ENCODE data around the gene PLCH2. TPM values are rescaled to one million over a fixed set of nuclear protein-coding genes. Genes with fewer than 3 reads are reported as not detected.
A peak's percentile ranks its signal among the peaks of the same experiment; 100 is the strongest.

Gene PLCH2
- total RNA-seq, 2 donors from 2014 or later: 13.9 to 26.3 TPM

DNA sequence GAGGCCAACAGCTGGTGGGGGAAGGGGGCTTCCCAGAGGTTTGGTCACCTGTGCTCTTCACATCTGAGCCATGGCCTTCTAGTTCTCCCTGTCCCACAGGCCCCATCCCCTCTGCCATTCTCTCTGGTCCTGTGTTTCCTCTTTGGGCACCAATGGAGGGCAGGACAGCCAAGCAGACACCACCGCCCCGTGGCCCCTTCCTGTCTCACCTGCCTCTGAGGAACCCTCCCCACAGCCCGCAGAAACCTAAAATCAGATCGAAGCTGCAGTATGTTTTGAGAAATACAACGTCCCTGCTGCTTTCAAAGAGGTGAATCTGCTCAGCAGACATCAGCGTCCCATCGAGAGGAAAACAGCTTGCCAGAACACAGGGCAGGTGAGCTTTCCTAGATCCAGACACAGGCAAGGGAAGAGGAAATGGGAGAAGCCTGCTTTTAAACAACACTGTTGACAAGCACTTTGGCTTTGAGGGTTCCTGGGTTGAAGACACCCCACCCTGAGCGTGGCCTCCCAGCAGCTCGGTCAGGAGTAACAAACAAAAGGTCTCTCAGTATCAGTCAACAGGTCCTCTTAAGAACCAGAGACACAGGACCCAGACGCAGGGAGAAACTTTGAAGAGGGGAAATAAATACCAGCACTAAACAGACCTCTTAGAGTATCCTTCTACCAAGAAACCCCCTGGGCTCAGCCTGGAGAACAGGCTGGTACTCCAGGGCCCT lies 48.0 kb downstream of the PLCH2 start:
- no peaks in the 10 kb centered on the region for H3K27me3 Mint-ChIP-seq (ENCODE audit: low read depth)
- DNase-seq (peak; percentile 72 to 75), ATAC-seq (replicated peaks in 1 of 2) (peak; percentile 15 to 20)
- peaks cover 49% of the 10 kb centered on the region for H3K4me1 Mint-ChIP-seq (ENCODE audit: low read depth)
- H3K36me3 Mint-ChIP-seq (ENCODE audit: insufficient read depth in 2 of 2): peaks cover 1 to 7% of the 10 kb centered on the region in 2 donors
- H3K27ac Mint-ChIP-seq: peak overlapping the region; percentile 74
- H3K9me3 Mint-ChIP-seq: no peaks in the 10 kb centered on the region
- H3K4me3 Mint-ChIP-seq: peak overlapping the region; percentile 81 to 94

DNA sequence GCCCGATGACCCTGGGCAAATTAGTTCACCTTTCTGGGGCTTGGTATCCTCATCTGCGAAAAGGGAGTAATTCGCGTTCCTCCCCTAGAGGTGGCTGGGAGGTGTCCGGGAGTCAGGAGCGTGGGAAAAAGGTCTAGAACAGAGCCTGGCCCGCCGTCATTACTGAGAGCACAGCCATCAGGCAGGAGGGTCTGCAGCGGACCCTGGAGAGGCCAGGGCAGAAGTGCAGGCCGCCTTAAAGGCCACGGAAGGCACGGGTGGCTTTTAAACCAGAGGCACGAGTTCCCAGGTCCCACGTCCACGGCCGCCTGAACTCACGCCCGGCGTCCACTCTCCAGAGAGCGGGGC lies 49.5 kb downstream of the PLCH2 start:
- peak overlapping the region; percentile 81 to 94 for H3K4me3 Mint-ChIP-seq
- no peak for DNase-seq
- no peaks in the 10 kb centered on the region for H3K9me3 Mint-ChIP-seq
- H3K27ac Mint-ChIP-seq: peak overlapping the region; percentile 74
- peaks cover 0 to 6% of the 10 kb centered on the region in 2 donors for H3K36me3 Mint-ChIP-seq (ENCODE audit: insufficient read depth in 2 of 2)
- H3K4me1 Mint-ChIP-seq (ENCODE audit: low read depth): peaks cover 49% of the 10 kb centered on the region
- ATAC-seq (replicated peaks in 1 of 2): no peak
- H3K27me3 Mint-ChIP-seq (ENCODE audit: low read depth): no peaks in the 10 kb centered on the region

DNA sequence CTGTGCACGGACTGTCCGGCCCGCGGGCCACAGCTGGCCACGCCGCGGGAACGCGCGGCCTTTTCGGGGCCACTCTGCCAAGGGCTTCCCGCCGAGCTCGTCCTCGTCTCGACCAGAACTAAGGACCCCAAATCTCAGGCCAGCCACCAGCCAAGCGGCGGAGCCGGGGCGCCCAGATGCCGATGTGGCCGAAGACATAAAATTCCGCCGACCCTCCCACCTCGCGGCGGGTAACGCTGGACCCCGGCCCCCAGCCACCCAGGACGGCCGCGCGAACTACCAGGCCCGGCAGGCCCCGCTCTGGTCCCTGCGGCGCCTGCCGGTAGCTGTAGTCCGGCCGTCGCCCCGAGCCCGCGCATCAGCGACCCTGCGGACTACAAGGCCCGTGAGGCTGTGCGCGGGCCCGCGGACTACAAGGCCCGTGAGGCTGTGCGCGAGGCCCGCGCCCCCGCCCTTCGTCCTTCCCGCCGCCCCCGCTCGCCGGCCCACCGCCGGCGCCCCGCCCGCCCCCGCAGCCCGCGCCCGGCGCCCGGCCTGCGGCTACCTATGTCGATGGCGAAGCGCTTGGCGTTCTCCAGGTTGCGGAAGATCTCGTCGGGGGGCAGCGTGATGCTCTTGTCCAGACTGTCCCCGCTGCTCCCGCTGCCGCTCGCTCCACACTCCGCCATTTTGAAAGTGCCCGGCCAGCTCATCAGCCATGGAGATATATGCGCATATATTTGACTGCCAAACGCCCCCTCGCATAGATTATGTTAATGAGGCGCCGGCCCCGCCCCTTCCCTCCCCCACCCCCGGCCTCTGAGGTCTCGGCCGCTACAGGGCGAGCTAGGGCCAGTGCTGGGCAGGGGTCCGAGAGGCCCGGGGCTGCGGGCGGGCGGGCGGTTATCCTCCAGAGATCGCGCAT lies 50.1 kb downstream of the PLCH2 start, which contains the start of gene PANK4:
Gene PANK4, minus strand, starts transcription at position 677 of the 904 bp plus-strand sequence. Its CDS starts 9 bp downstream, at position 668.
- DNase-seq (peak; percentile 91 to 93), ATAC-seq (replicated peaks in 1 of 2) (peak; percentile 84 to 85)
- Mint-ChIP-seq H3K9me3 (no peaks in the 10 kb centered on the region), H3K27ac (peak within 1 kb of the TSS; percentile 85), H3K4me1 (ENCODE audit: low read depth) (peaks cover 49% of the 10 kb centered on the region), H3K4me3 (peak within 1 kb of the TSS; percentile 81 to 94), H3K27me3 (ENCODE audit: low read depth) (no peaks in the 10 kb centered on the region), H3K36me3 (ENCODE audit: insufficient read depth in 2 of 2) (peaks cover 0 to 3% of the 10 kb centered on the region in 2 donors)

DNA sequence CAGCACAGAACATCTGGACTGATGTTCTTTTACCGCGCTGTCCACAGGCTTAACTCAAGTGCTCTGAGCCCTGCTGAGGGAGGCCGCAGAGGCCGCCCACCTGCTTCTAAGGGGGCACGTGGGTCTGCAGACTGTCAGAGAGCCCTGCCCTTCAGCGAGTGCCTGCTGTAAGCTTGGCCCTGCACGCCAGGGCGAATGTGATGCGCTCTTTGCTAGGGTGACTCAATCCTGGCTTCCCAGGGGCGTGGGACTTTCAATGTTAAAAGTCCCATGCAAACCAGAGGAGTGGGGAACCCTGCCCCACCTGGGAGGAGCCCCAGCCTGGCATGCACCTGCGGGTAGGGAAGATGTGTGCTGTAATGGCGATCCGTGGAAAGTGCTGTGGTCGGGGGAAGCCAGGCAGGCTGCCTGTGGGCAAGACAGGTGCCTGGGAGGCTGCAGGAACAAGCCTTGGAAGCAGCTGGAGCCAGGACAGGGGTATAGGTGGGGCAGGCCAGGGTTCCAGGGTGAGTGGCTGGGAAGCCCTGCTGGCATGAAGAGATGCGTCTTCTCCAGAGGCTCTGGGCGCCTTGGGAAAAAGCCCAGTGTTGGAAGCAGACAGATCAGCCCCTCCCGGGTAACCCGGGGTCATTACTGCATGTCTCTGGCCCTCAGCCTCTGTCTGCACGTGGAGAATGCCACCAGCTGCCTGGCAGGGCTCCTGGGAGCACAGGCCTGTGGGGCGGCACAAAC lies 50.9 kb downstream of the PLCH2 start:
- no peak overlapping the region for H3K27ac Mint-ChIP-seq
- no peaks in the 10 kb centered on the region for H3K27me3 Mint-ChIP-seq (ENCODE audit: low read depth)
- DNase-seq (peak; percentile 78 to 87), ATAC-seq (replicated peaks in 1 of 2) (peak; percentile 61 to 64)
- peak overlapping the region; percentile 43 to 64 for H3K4me3 Mint-ChIP-seq
- H3K9me3 Mint-ChIP-seq: no peaks in the 10 kb centered on the region
- peaks cover 0 to 3% of the 10 kb centered on the region in 2 donors for H3K36me3 Mint-ChIP-seq (ENCODE audit: insufficient read depth in 2 of 2)
- H3K4me1 Mint-ChIP-seq (ENCODE audit: low read depth): peaks cover 49% of the 10 kb centered on the region

DNA sequence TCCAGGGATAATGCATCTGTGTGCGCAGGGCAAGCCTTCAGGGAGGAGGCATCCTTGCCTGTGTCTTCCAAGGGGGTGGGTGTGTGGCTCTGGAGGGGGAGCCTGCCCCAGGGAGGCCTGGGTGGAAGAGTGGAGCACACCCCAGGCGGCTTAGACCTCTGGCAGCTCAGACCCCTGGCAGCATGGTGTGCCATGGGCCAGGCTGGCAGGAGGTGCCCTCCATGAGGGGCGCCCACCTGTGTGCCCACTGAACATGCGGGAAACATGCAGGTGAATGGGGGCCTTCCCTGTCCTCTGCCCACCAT lies 51.4 kb downstream of the PLCH2 start:
- no peaks in the 10 kb centered on the region for H3K27me3 Mint-ChIP-seq (ENCODE audit: low read depth)
- H3K4me1 Mint-ChIP-seq (ENCODE audit: low read depth): peaks cover 44% of the 10 kb centered on the region
- H3K9me3 Mint-ChIP-seq: no peaks in the 10 kb centered on the region
- H3K36me3 Mint-ChIP-seq (ENCODE audit: insufficient read depth in 2 of 2): peaks cover 0 to 3% of the 10 kb centered on the region in 2 donors
- no peak for DNase-seq
- no peak overlapping the region for H3K27ac Mint-ChIP-seq
- peak overlapping the region in 1 of 2 donors; percentile 64 for H3K4me3 Mint-ChIP-seq
- no peak for ATAC-seq (replicated peaks in 1 of 2)

DNA sequence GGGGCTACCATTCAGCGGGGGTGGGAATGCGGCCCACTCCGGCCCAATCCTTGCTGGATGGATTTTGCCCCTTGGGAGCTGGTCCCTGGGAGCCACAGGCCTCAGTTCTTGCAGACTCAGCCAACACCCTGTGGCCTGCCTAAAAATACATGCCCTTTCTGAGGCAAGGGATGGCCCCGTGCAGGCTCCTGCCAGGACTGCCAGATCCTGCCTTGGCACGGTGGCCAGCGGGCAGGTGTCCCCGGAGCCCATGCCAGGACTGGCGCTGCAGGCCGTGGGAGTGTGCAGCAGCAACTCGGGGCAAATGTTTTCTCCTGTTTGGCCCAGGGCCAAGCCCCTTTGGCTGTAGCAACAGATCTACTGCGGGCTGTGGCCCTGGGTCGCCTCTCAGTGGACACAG lies 51.9 kb downstream of the PLCH2 start:
- no peak overlapping the region for H3K4me3 Mint-ChIP-seq
- H3K9me3 Mint-ChIP-seq: no peaks in the 10 kb centered on the region
- no peak overlapping the region for H3K27ac Mint-ChIP-seq
- DNase-seq (no peak), ATAC-seq (replicated peaks in 1 of 2) (no peak)
- peaks cover 39% of the 10 kb centered on the region for H3K4me1 Mint-ChIP-seq (ENCODE audit: low read depth)
- no peaks in the 10 kb centered on the region for H3K27me3 Mint-ChIP-seq (ENCODE audit: low read depth)
- H3K36me3 Mint-ChIP-seq (ENCODE audit: insufficient read depth in 2 of 2): no peaks in the 10 kb centered on the region

DNA sequence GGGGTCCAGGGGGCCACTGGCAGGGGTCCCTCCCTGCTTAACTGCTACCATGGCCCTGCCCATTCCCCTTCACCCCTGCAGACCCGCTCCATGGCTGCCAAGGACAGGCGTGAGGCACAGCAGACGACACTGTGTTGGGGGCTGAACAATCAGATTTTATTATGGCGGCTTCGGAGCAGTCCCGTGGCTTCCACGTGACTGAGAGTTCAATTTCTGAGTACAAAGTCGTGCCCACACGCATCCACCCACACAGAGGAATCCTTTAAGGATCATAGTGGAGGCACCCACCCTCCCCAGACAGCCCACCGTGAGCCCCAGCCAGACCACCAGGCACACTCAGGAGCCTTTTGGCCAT lies 52.5 kb downstream of the PLCH2 start:
- H3K4me1 Mint-ChIP-seq (ENCODE audit: low read depth): peaks cover 33% of the 10 kb centered on the region
- no peaks in the 10 kb centered on the region for H3K27me3 Mint-ChIP-seq (ENCODE audit: low read depth)
- H3K4me3 Mint-ChIP-seq: peak overlapping the region; percentile 84 to 89
- ATAC-seq (replicated peaks in 1 of 2) (no peak), DNase-seq (no peak)
- H3K27ac Mint-ChIP-seq: no peak overlapping the region
- no peaks in the 10 kb centered on the region for H3K9me3 Mint-ChIP-seq
- no peaks in the 10 kb centered on the region for H3K36me3 Mint-ChIP-seq (ENCODE audit: insufficient read depth in 2 of 2)

DNA sequence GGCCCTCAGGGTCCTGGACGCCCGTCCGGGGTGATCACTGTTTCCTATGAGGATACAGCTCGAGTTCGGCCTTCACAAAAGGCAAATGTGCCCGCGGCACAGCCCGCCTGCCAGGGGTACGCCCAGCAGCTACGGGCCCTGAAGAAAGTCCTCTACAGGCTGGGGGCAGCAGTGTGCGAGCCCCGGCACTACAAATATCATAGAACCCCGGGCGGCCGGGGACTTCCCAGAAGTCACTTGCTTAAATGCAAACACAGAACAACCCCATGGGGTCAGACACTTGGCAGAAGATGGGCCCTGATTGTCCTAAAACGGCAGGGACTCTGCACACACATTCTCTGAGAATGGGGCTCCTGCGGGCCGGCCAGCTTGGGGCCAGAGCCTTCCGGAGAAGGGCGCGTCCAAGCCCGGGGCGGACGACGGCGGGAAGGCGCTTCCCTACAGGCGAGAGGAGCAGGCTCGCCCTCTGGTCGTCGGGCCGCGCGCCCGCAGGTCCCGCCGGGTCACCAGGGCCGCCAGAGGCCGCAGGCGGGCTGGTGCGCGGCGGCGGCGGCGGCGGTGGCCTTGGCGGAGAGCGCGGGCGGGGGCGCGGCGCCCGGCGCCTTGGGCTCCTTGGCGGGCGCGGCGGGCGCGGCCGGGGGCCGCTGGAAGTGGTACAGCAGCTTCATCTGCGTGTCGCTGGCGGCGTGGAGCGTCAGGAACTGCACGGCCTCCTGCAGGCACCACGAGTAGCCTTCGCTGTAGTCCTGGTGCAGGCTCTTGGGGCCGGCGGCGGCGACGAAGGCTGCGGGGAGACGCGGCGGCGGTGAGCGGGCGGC lies 53.1 kb downstream of the PLCH2 start:
- peak; percentile 6 to 8 for ATAC-seq (replicated peaks in 1 of 2)
- Mint-ChIP-seq H3K27ac (peak overlapping the region; percentile 77), H3K9me3 (no peaks in the 10 kb centered on the region), H3K4me3 (peak overlapping the region; percentile 84 to 89), H3K4me1 (ENCODE audit: low read depth) (peaks cover 27% of the 10 kb centered on the region), H3K36me3 (ENCODE audit: insufficient read depth in 2 of 2) (no peaks in the 10 kb centered on the region), H3K27me3 (ENCODE audit: low read depth) (no peaks in the 10 kb centered on the region)
- DNase-seq: peak; percentile 67 to 68

DNA sequence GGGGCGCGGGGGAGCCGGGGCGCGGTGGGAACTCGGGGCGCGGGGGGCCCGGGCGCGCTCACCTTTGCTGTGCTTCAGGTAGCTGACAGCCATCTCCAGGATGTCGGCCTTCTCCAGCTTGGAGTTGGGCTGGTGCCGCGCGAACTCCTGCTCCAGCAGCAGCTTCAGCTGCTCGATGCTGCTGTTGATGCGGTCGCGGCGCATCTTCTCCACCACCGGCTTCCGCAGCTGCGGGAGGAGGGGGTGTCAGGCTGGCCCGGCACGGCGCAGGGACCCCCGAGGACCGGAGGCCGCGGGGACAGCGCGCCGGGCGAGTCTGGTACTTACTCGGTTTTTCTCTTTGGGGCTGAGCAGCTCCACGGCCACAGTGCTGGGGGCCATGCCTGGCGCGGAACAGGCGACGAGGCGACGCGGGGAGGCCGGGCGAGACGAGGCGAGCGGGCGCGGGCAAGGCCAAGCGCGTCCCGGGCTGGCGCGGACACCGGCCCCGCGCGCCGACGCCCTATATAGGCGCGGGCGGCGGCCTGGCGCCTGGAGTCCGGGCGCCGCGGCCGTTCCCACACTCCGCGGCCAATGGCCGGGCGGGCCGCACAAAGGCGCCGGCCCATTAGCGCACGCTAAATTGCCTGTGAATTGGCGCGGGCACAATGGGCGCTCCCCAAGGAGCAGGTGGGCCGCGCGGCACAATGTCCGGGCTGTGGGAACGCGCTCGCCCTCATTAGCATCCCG lies 53.9 kb downstream of the PLCH2 start, which contains the start of gene HES5:
Gene HES5, minus strand, starts transcription at position 480 of the 729 bp plus-strand sequence. Its CDS starts 99 bp downstream, at position 381.
- Mint-ChIP-seq H3K27me3 (ENCODE audit: low read depth) (no peaks in the 10 kb centered on the region), H3K4me3 (peak within 1 kb of the TSS; percentile 84 to 89), H3K36me3 (ENCODE audit: insufficient read depth in 2 of 2) (no peaks in the 10 kb centered on the region), H3K27ac (peak within 1 kb of the TSS; percentile 77), H3K4me1 (ENCODE audit: low read depth) (peaks cover 20% of the 10 kb centered on the region), H3K9me3 (no peaks in the 10 kb centered on the region)
- DNase-seq: no peak
- ATAC-seq (replicated peaks in 1 of 2): no peak

DNA sequence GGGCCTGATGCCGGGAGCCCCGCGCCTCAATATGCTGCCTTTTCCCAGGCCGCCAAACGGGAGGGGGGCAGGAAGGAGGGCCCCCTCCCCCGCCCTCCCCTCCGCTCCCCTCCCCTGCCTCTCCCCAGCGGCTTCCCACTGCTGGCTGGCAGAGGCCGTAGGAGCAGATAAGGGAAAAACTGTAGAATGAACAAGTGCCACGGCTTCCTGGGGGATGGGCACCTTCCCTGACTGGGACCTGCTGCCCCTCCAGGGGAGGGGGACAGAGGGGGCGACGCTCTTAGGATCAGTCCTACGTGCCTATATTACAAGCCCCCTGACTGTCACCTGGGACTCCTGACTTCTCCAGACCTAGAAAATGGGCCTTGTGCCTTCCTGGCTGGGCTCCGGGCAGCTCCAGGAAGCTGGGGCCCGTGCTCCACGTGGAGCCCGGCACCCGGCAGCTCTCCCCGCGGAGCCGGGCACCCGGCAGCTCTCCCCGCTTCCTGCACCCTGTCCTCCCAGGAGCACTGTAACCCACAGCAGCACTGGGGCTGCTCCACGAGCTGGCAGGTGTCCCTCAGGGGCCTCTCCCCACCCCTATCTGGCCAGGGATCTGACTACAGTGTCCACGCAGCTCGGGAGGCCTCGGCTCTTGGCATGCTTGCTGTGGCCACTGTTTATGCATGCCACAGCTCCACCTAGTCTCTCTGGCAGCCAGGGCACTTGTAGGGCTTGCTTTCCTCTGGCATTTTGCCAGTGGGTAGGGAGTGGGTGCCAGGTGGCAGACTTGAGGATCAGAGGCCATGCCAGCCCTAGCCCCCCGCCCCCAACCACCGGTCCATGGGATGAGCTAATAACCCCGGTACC lies 54.6 kb downstream of the PLCH2 start:
- DNase-seq (no peak), ATAC-seq (replicated peaks in 1 of 2) (no peak)
- Mint-ChIP-seq H3K9me3 (no peaks in the 10 kb centered on the region), H3K27me3 (ENCODE audit: low read depth) (no peaks in the 10 kb centered on the region), H3K4me3 (peak overlapping the region; percentile 64 to 73), H3K27ac (no peak overlapping the region), H3K4me1 (ENCODE audit: low read depth) (peaks cover 16% of the 10 kb centered on the region), H3K36me3 (ENCODE audit: insufficient read depth in 2 of 2) (no peaks in the 10 kb centered on the region)

DNA sequence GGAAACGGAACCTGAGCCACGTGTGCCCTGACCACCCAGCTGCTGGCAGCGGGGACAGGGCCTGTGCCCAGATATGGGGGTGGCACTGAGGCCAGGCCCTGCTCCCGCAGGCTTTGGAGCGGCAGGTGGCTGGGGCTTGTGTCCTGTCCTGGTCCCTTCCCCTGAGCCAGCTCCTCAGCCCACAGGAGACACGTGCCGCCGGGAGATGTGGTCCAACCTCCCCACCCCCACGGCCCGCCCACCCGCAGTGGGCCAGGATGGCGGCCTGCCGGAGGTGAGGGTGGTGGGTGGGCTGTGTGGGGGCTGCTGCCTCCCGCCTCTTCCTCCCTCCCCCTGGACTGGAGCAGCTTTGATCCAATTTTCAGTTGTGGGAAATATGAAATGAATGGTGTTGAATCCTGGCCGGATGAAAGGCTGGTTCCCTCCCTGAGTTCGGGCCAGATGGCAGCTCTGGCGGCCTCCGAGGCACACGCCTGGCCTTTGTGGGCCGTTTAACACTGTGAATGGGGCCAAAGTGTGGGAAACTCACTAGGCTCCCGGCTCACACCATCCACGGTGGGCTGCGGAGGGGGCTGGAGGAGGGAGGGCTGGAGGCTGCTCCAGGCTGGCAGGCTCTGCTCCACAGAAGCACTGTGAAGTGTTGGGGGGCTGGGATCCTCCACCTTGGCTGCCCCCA lies 56.5 kb downstream of the PLCH2 start:
- no peak for DNase-seq
- ATAC-seq (replicated peaks in 1 of 2): no peak
- Mint-ChIP-seq H3K27me3 (ENCODE audit: low read depth) (no peaks in the 10 kb centered on the region), H3K9me3 (no peaks in the 10 kb centered on the region), H3K4me3 (no peak overlapping the region), H3K36me3 (ENCODE audit: insufficient read depth in 2 of 2) (no peaks in the 10 kb centered on the region), H3K4me1 (ENCODE audit: low read depth) (peaks cover 6% of the 10 kb centered on the region), H3K27ac (no peak overlapping the region)
